GM21737 (cell line): ENCODE data around the gene GAS2L3.

Source experiments
- ATAC-seq: cut with Tn5 transposase; IDR thresholded peaks from one replicate; pipeline ENCODE4 v1.9.1; 2021; ENCODE audit warnings: mild to moderate bottlenecking, moderate library complexity; ENCODE audit not compliant: unreplicated experiment

Gene GAS2L3

GRCh38 chr12:100656856-100657255 is 83.4 kb downstream of the GAS2L3 start:
- no peak for ATAC-seq

GRCh38 chr12:100661300-100661951 is 87.9 kb downstream of the GAS2L3 start:
- no peak for ATAC-seq

- ATAC-seq: no peak
Measured at GRCh38 chr12:100666588-100666987, 93.1 kb downstream of the GAS2L3 start.

- no peak for ATAC-seq
Measured at GRCh38 chr12:100668945-100669536, 95.6 kb downstream of the GAS2L3 start.

GRCh38 chr12:100669922-100670321 is 96.4 kb downstream of the GAS2L3 start:
- no peak for ATAC-seq

- ATAC-seq: no peak
Measured at GRCh38 chr12:100671396-100672074, 98.1 kb downstream of the GAS2L3 start.

GRCh38 chr12:100672075-100672592 is 98.7 kb downstream of the GAS2L3 start:
- peak; percentile 81 for ATAC-seq

- no peak for ATAC-seq
Measured at GRCh38 chr12:100674036-100674888, 100.8 kb downstream of the GAS2L3 start.
